HCT116 (cell line): Measurements from ENCODE around the gene ITM2B. TPM values are rescaled to one million over a fixed set of nuclear protein-coding genes. Genes with fewer than 3 reads are reported as not detected.

Experiments used
- ATAC-seq: fragments of 200-7000 bp; cut with Tn5 transposase; 2 replicates; pipeline ENCODE4 v1.9.1; 2020; ENCODE audit warnings: mild to moderate bottlenecking, moderate library complexity
- BruUV-seq: library from RNA; stranded (reverse); fragments of 400-500 nt; replicated peaks from 2 replicates; lab custom pipeline; 2021; lab: Mats Ljungman, UMichigan
- CTCF ChIA-PET: fragments of 300-600 bp; sonication (Branson Sonifier 250); formaldehyde crosslinking; loops from one replicate; lab custom pipeline; 2021; ENCODE audit warnings: antibody characterized with exemption; lab: Charles Lee
- POLR2A ChIA-PET: fragments of 300-600, 350-600 bp; sonication (Branson Sonifier 250); formaldehyde crosslinking; loops from one replicate; lab custom pipeline; 2021; ENCODE audit warnings: antibody characterized with exemption; lab: Charles Lee
- RAD21 ChIA-PET, 2 experiments: fragments of 300-600 bp; sonication (Branson Sonifier 250); formaldehyde crosslinking; loops; one replicate each; lab custom pipeline; 2023; ENCODE audit warnings: low total read pairs in 2 of 2; ENCODE audit not compliant: uncharacterized antibody in 2 of 2, unreplicated experiment in 2 of 2, low non-redundant PET in 1 of 2; lab: Charles Lee
- DNase-seq: peaks from one replicate; pipeline ENCODE4 v3.0.0-alpha.2; 2010; ENCODE audit warnings: low read depth, low spot score
- H2AFZ ChIP-seq: fragments of 200-600 bp; shearing (Covaris generic), sonication (generic); 2 replicates; pipeline ENCODE4 v1.6.1; 2017; ENCODE audit warnings: low read depth, mixed run types, mixed read lengths, antibody characterized with exemption, low read length; ENCODE audit not compliant: poor library complexity, severe bottlenecking
- H3K27ac ChIP-seq: 2 replicates; pipeline ENCODE4 v1.5.1; 2012; ENCODE audit warnings: low read depth, low read length
- H3K27me3 ChIP-seq: fragments of 200-600 bp; sonication (generic); 2 replicates; pipeline ENCODE4 v1.6.1; 2016; ENCODE audit warnings: mixed run types, low read length, mixed read lengths; ENCODE audit not compliant: insufficient read depth
- H3K36me3 ChIP-seq, 2 experiments: fragments of 200-500 bp in 1 of 2; fragments of 200-600 bp in 1 of 2; sonication (Bioruptor generic) in 1 of 2; sonication (generic) in 1 of 2; 2 replicates each; pipeline versions ENCODE4 v1.5.1 to v1.6.1; 2014 to 2016; ENCODE audit warnings: low read length in 2 of 2, inconsistent platforms in 1 of 2, mixed read lengths in 1 of 2, mixed run types in 1 of 2; ENCODE audit not compliant: insufficient read depth in 2 of 2, control insufficient read depth in 1 of 2
- H3K4me1 ChIP-seq, 2 experiments: fragments of 200-600 bp in 1 of 2; sonication (generic) in 1 of 2; 2 replicates each; pipeline versions ENCODE4 v1.5.1 to v1.6.1; 2012 to 2017; ENCODE audit warnings: low read length in 2 of 2, inconsistent platforms in 1 of 2, mild to moderate bottlenecking in 1 of 2, mixed read lengths in 1 of 2, mixed run types in 1 of 2, moderate library complexity in 1 of 2; ENCODE audit not compliant: insufficient read depth in 2 of 2, control insufficient read depth in 1 of 2
- H3K4me2 ChIP-seq: fragments of 200-600 bp; sonication (generic); 2 replicates; pipeline ENCODE4 v1.6.1; 2017; ENCODE audit warnings: mixed run types, low read length, mixed read lengths
- H3K4me3 ChIP-seq, 2 experiments: fragments of 200-600 bp in 1 of 2; sonication (generic) in 1 of 2; replicated peaks in 1 of 2; 2 replicates each; pipeline ENCODE4 v1.5.1; 2011 to 2016; ENCODE audit warnings: low read length in 2 of 2, control low read depth in 1 of 2, low read depth in 1 of 2, mild to moderate bottlenecking in 1 of 2, mixed read lengths in 1 of 2, mixed run types in 1 of 2
- H3K79me2 ChIP-seq: fragments of 200-600 bp; sonication (generic); 2 replicates; pipeline ENCODE4 v1.6.1; 2017; ENCODE audit warnings: mild to moderate bottlenecking, mixed run types, low read length, moderate library complexity, mixed read lengths; ENCODE audit not compliant: insufficient read depth
- H3K9ac ChIP-seq: fragments of 200-600 bp; sonication (generic); 2 replicates; pipeline ENCODE4 v1.6.1; 2016; ENCODE audit warnings: low read length, mixed read lengths
- H3K9me2 ChIP-seq: fragments of 200-600 bp; sonication (generic), shearing (Covaris generic); 2 replicates; pipeline ENCODE4 v1.6.1; 2017; ENCODE audit warnings: mixed run types, mild to moderate bottlenecking, moderate library complexity; ENCODE audit not compliant: insufficient read depth
- H3K9me3 ChIP-seq, 2 experiments: fragments of 200-500 bp in 1 of 2; fragments of 200-600 bp in 1 of 2; sonication (Bioruptor generic) in 1 of 2; sonication (generic) in 1 of 2; 2 replicates each; pipeline ENCODE4 v1.6.1; 2014 to 2017; ENCODE audit warnings: low read length in 2 of 2, mixed read lengths in 2 of 2, inconsistent platforms in 1 of 2, low read depth in 1 of 2, mild to moderate bottlenecking in 1 of 2, mixed run types in 1 of 2, moderate library complexity in 1 of 2; ENCODE audit not compliant: control insufficient read depth in 1 of 2, insufficient read depth in 1 of 2
- H4K20me1 ChIP-seq: fragments of 200-600 bp; sonication (generic), shearing (Covaris generic); 2 replicates; pipeline ENCODE4 v1.6.1; 2017; ENCODE audit warnings: mixed run types, mild to moderate bottlenecking, moderate library complexity; ENCODE audit not compliant: insufficient read depth
- CBX3 ChIP-seq: IDR thresholded peaks from 2 replicates; pipeline ENCODE4 v1.6.1; 2012; ENCODE audit warnings: low read depth
- CEBPB ChIP-seq: IDR thresholded peaks from 2 replicates; pipeline ENCODE4 v1.6.1; 2012; ENCODE audit warnings: low read depth
- EGR1 ChIP-seq: IDR thresholded peaks from 2 replicates; pipeline ENCODE4 v1.6.1; 2012; ENCODE audit warnings: low read depth
- EZH2 ChIP-seq: fragments of 200-600 bp; sonication (generic); IDR thresholded peaks from 2 replicates; pipeline ENCODE4 v1.6.1; 2017; ENCODE audit warnings: antibody characterized with exemption, mixed run types
- EZH2phosphoT487 ChIP-seq: fragments of 200-600 bp; IDR thresholded peaks from 2 replicates; pipeline ENCODE4 v1.6.1; 2018; ENCODE audit warnings: antibody characterized with exemption, borderline replicate concordance
- FOSL1 ChIP-seq: IDR thresholded peaks from 2 replicates; pipeline ENCODE4 v1.6.1; 2012; ENCODE audit warnings: low read depth
- JUND ChIP-seq: IDR thresholded peaks from 2 replicates; pipeline ENCODE4 v1.6.1; 2012
- POLR2A ChIP-seq: IDR thresholded peaks from 2 replicates; pipeline ENCODE4 v1.7.0; 2011; ENCODE audit warnings: borderline replicate concordance; ENCODE audit not compliant: insufficient read depth, insufficient read length; ENCODE audit errors: extremely low read depth
- POLR2AphosphoS5 ChIP-seq: IDR thresholded peaks from 2 replicates; pipeline ENCODE4 v1.6.1; 2011; ENCODE audit warnings: mild to moderate bottlenecking, low read depth, low read length, moderate library complexity
- RAD21 ChIP-seq: IDR thresholded peaks from 2 replicates; pipeline ENCODE4 v1.6.1; 2012; ENCODE audit warnings: low read depth, mild to moderate bottlenecking
- SIN3A ChIP-seq: IDR thresholded peaks from 2 replicates; pipeline ENCODE4 v1.6.1; 2012; ENCODE audit warnings: low read depth
- SP1 ChIP-seq: IDR thresholded peaks from 2 replicates; pipeline ENCODE4 v1.6.1; 2012; ENCODE audit warnings: low read depth
- TCF7L2 ChIP-seq: IDR thresholded peaks from 2 replicates; pipeline ENCODE4 v1.7.0; 2011; ENCODE audit warnings: borderline replicate concordance, inconsistent platforms; ENCODE audit not compliant: insufficient read depth, insufficient read length; ENCODE audit errors: extremely low read depth
- ZFX ChIP-seq: fragments of 450-650 bp; IDR thresholded peaks from 2 replicates; pipeline ENCODE4 v1.6.1; 2017
- ZNF274 ChIP-seq: fragments of 200-500 bp; sonication (Bioruptor generic); IDR thresholded peaks from 2 replicates; pipeline ENCODE4 v1.6.1; 2014; ENCODE audit warnings: mild to moderate bottlenecking, low read depth, low read length, inconsistent platforms
- intact Hi-C: fragments of 100-400 bp; cut with micrococcal nuclease; formaldehyde crosslinking; loops from 2 replicates; pipeline ENCODE4 v1.10.0; 2022
- total RNA-seq: library from RNA; stranded (reverse); gene quantifications from one replicate; pipeline ENCODE4 v1.2.1, GENCODE V29; 2021; ENCODE audit not compliant: unreplicated experiment
- TF ChIP-seq, protein P1 (sequence below): IDR thresholded peaks from 2 replicates; pipeline ENCODE4 v1.6.1; 2012
- TF ChIP-seq, protein P2 (sequence below): IDR thresholded peaks from 2 replicates; pipeline ENCODE4 v1.6.1; 2011; ENCODE audit warnings: mild to moderate bottlenecking, low read length, moderate library complexity; ENCODE audit not compliant: insufficient replicate concordance; ENCODE audit errors: extremely low read depth
- TF ChIP-seq, protein P3 (sequence below), 3 experiments: fragments of 200-600 bp in 1 of 3; sonication (generic) in 1 of 3; IDR thresholded peaks in 2 of 3; conservative IDR thresholded peaks in 1 of 3; 2 replicates each; pipeline ENCODE4 v1.5.1; 2012 to 2017; ENCODE audit warnings: low read depth in 2 of 3, low read length in 2 of 3, antibody characterized with exemption in 1 of 3, borderline replicate concordance in 1 of 3, control low read depth in 1 of 3, mild to moderate bottlenecking in 1 of 3, mixed read lengths in 1 of 3, mixed run types in 1 of 3, moderate library complexity in 1 of 3; ENCODE audit not compliant: insufficient read depth in 1 of 3
- TF ChIP-seq, protein P4 (sequence below): IDR thresholded peaks from 2 replicates; pipeline ENCODE4 v1.6.1; 2012; ENCODE audit warnings: low read depth

Gene ITM2B
- total RNA-seq, 1 experiment from 2014 or later = 124 TPM

DNA sequence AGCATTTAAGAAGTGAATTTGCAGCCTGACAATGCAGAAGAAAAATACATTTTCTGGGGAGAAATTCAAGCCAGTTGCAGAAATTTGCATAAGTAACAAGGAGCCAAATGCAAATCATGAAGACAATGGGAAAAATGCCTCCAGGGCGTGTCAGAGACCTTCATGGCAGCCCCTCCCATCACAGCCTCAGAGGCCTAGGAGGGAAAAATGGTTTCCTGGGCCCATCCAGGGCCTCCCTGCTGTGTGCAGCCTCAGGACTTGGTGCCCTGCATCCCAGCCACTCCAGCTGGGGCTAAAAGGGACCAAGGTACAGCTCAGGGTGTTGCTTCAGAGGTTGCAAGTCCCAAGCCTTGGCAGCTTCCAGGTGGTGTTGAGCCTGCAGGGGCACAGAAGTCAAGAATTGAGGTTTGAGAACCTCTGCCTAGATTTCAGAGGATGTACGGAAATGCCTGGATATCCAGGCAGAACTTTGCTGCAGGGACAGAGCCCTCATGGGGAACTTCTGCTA lies 16.7 kb upstream of the ITM2B start:
- ChIA-PET RAD21 (no interaction called here), POLR2A (no interaction called here), CTCF (no interaction called here)
- Histone ChIP-seq H3K27ac (no peak overlapping the region), H3K9me2 (no peaks in the 10 kb centered on the region), H3K9me3 (no peaks in the 10 kb centered on the region), H4K20me1 (no peaks in the 10 kb centered on the region), H3K36me3 (no peaks in the 10 kb centered on the region), H3K9ac (no peak overlapping the region), H3K4me3 (no peak overlapping the region), H3K4me2 (no peak overlapping the region), H3K79me2 (no peaks in the 10 kb centered on the region), H2AFZ (no peak overlapping the region), H3K27me3 (no peaks in the 10 kb centered on the region), H3K4me1 (no peaks in the 10 kb centered on the region; a peak in 1 of 4 replicates)
- no TSS peak for BruUV-seq
- intact Hi-C loops = no loop called here
- DNase-seq (no peak), ATAC-seq (no peak)
- TF ChIP-seq SIN3A (no peak), RAD21 (no peak), ZNF274 (no peak), EZH2phosphoT487 (no peak), EZH2 (no peak), POLR2AphosphoS5 (no peak), CBX3 (no peak), CEBPB (no peak), ZFX (no peak), POLR2A (no peak), FOSL1 (no peak), SP1 (no peak), EGR1 (no peak), TCF7L2 (no peak), JUND (no peak)
- TF ChIP-seq, protein P1, sequence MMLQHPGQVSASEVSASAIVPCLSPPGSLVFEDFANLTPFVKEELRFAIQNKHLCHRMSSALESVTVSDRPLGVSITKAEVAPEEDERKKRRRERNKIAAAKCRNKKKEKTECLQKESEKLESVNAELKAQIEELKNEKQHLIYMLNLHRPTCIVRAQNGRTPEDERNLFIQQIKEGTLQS = no peak
- TF ChIP-seq, protein P2, sequence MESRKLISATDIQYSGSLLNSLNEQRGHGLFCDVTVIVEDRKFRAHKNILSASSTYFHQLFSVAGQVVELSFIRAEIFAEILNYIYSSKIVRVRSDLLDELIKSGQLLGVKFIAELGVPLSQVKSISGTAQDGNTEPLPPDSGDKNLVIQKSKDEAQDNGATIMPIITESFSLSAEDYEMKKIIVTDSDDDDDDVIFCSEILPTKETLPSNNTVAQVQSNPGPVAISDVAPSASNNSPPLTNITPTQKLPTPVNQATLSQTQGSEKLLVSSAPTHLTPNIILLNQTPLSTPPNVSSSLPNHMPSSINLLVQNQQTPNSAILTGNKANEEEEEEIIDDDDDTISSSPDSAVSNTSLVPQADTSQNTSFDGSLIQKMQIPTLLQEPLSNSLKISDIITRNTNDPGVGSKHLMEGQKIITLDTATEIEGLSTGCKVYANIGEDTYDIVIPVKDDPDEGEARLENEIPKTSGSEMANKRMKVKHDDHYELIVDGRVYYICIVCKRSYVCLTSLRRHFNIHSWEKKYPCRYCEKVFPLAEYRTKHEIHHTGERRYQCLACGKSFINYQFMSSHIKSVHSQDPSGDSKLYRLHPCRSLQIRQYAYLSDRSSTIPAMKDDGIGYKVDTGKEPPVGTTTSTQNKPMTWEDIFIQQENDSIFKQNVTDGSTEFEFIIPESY = no peak
- TF ChIP-seq, protein P3, sequence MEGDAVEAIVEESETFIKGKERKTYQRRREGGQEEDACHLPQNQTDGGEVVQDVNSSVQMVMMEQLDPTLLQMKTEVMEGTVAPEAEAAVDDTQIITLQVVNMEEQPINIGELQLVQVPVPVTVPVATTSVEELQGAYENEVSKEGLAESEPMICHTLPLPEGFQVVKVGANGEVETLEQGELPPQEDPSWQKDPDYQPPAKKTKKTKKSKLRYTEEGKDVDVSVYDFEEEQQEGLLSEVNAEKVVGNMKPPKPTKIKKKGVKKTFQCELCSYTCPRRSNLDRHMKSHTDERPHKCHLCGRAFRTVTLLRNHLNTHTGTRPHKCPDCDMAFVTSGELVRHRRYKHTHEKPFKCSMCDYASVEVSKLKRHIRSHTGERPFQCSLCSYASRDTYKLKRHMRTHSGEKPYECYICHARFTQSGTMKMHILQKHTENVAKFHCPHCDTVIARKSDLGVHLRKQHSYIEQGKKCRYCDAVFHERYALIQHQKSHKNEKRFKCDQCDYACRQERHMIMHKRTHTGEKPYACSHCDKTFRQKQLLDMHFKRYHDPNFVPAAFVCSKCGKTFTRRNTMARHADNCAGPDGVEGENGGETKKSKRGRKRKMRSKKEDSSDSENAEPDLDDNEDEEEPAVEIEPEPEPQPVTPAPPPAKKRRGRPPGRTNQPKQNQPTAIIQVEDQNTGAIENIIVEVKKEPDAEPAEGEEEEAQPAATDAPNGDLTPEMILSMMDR (IDR thresholded peaks at IDR 0.05 in 2 of 3, conservative IDR thresholded peaks at IDR 0.05 in 1 of 3; ENCODE audit: borderline replicate concordance in 1 of 3, insufficient read depth in 1 of 3, low read depth in 2 of 3, low read length in 2 of 3) = no peak
- TF ChIP-seq, protein P4, sequence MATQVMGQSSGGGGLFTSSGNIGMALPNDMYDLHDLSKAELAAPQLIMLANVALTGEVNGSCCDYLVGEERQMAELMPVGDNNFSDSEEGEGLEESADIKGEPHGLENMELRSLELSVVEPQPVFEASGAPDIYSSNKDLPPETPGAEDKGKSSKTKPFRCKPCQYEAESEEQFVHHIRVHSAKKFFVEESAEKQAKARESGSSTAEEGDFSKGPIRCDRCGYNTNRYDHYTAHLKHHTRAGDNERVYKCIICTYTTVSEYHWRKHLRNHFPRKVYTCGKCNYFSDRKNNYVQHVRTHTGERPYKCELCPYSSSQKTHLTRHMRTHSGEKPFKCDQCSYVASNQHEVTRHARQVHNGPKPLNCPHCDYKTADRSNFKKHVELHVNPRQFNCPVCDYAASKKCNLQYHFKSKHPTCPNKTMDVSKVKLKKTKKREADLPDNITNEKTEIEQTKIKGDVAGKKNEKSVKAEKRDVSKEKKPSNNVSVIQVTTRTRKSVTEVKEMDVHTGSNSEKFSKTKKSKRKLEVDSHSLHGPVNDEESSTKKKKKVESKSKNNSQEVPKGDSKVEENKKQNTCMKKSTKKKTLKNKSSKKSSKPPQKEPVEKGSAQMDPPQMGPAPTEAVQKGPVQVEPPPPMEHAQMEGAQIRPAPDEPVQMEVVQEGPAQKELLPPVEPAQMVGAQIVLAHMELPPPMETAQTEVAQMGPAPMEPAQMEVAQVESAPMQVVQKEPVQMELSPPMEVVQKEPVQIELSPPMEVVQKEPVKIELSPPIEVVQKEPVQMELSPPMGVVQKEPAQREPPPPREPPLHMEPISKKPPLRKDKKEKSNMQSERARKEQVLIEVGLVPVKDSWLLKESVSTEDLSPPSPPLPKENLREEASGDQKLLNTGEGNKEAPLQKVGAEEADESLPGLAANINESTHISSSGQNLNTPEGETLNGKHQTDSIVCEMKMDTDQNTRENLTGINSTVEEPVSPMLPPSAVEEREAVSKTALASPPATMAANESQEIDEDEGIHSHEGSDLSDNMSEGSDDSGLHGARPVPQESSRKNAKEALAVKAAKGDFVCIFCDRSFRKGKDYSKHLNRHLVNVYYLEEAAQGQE = no peak
